Coronary artery (tissue), 2 donors: ENCODE results near the gene GPI.

Experiments
- DNase-seq: peaks from one replicate; pipeline ENCODE4 v3.0.0-alpha.2; 2017; ENCODE audit warnings: low spot score
- H3K27ac ChIP-seq, 2 donors: fragments of 200-600 bp; sonication (generic); one replicate each; pipeline ENCODE4 v1.5.1; 2016 to 2019
- H3K4me3 ChIP-seq: fragments of 200-600 bp; sonication (generic); 2 replicates; pipeline ENCODE4 v1.5.1; 2016; ENCODE audit warnings: mild to moderate bottlenecking, moderate library complexity
- TF ChIP-seq, protein P1 (sequence below): fragments of 200-600 bp; sonication (generic); IDR thresholded peaks from one replicate; pipeline ENCODE4 v1.5.1; 2019; ENCODE audit warnings: antibody characterized with exemption

Gene GPI

DNA sequence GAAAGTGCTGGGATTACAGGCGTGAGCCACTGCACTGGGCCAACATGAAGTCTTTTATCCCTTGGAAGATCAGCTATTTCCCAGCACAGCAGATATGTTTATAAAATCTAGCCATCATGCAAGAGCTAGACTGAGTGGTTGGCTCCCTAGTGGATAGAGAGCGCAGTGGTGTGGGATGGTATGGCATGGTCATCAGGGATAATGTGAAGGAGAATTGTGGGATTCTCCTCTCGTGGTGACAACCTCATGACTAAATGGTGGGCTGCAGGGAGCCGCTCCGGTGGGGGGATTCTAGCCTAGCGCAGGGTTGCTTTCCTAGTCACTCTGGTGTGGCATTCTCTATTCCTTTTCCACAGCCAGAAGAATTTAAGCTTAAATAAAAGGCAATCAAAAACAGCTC lies 43.3 kb upstream of the GPI start:
- H3K4me3 ChIP-seq = no peak overlapping the region
- TF ChIP-seq, protein P1, sequence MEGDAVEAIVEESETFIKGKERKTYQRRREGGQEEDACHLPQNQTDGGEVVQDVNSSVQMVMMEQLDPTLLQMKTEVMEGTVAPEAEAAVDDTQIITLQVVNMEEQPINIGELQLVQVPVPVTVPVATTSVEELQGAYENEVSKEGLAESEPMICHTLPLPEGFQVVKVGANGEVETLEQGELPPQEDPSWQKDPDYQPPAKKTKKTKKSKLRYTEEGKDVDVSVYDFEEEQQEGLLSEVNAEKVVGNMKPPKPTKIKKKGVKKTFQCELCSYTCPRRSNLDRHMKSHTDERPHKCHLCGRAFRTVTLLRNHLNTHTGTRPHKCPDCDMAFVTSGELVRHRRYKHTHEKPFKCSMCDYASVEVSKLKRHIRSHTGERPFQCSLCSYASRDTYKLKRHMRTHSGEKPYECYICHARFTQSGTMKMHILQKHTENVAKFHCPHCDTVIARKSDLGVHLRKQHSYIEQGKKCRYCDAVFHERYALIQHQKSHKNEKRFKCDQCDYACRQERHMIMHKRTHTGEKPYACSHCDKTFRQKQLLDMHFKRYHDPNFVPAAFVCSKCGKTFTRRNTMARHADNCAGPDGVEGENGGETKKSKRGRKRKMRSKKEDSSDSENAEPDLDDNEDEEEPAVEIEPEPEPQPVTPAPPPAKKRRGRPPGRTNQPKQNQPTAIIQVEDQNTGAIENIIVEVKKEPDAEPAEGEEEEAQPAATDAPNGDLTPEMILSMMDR = no peak
- DNase-seq = no peak
- no peak overlapping the region for H3K27ac ChIP-seq

DNA sequence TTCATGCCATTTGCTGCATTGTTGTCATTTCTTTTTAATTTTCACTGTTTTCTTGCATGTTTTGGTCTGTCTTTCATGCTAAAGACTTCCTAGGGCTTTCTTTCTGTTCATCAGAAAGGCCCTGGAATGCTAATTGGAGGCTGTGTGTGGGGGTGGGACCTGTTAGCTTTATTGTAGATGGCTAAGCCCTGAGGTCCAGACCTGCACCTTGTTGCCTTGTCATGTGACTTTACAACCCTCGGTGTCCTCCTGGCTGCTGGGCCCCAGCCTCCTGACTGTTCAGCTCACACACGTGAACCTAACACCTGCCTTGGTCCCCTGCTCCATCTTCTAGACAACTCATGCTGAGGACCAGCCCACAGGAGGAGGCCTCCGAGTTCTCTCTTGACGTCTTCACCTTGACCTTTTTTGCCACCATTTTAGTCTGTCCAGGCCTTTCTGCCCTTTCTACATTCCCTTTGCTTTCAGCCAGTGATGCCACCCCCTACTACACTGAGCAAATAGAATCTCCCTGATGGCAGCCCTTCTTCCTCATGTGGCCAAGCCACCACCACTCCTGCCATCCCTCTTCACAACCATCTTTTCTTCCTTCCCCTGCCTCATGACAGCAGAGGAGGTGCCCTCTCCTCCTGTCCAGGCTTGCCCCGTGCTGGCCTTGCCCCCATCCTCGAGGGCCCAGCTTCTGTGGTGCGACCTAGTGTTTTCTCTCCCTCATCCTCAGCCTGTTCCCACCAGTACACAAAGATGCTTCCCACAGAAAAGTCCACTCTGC lies 41.4 kb upstream of the GPI start:
- no peak for DNase-seq
- H3K27ac ChIP-seq = no peak overlapping the region

DNA sequence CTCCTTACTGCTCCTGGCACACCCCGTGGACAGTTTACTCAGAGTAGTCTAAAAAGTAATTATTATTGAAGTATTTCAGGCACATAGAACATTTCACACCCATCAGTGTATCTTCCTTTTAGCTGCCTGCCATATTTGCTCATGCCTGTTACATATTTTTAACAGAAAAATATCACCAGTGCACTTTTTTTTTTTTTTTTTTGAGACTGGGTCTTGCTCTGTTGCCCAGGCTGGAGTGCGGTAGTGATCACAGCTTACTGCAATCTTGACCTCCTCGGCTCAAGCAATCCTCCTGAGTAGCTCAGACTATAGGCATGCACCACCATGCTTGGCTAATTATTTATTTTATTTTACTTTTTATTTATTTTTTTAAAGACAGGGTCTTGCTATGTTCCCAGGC lies 40.7 kb upstream of the GPI start:
- Histone ChIP-seq H3K4me3 (no peak overlapping the region), H3K27ac (no peak overlapping the region)
- TF ChIP-seq, protein P1 = no peak
- DNase-seq = no peak

More for the DNA sequence above, 41.4 kb upstream of the GPI start:
- no peak overlapping the region for H3K4me3 ChIP-seq
- TF ChIP-seq, protein P1 = no peak

DNA sequence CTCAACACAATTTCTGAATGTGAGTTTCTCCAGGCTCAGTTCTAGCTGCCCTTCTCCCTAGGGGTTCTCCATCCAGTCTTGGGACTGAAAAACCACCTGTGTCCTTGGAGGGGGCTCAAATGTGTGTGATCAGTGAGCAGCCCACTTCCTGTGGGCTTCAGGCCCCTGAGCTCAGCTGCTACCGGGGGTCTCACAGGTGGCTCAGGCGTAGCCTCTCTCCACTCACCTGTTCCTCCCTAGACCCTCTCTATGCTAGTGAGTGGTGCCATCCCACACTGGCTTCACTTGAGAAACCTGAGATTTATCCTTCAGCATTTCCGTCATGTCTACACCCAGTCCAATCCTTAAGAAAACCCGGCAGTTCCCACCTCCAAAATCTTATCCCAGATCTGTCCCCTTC lies 39.8 kb upstream of the GPI start:
- DNase-seq = no peak
- Histone ChIP-seq H3K27ac (no peak overlapping the region), H3K4me3 (no peak overlapping the region)
- TF ChIP-seq, protein P1 = no peak

DNA sequence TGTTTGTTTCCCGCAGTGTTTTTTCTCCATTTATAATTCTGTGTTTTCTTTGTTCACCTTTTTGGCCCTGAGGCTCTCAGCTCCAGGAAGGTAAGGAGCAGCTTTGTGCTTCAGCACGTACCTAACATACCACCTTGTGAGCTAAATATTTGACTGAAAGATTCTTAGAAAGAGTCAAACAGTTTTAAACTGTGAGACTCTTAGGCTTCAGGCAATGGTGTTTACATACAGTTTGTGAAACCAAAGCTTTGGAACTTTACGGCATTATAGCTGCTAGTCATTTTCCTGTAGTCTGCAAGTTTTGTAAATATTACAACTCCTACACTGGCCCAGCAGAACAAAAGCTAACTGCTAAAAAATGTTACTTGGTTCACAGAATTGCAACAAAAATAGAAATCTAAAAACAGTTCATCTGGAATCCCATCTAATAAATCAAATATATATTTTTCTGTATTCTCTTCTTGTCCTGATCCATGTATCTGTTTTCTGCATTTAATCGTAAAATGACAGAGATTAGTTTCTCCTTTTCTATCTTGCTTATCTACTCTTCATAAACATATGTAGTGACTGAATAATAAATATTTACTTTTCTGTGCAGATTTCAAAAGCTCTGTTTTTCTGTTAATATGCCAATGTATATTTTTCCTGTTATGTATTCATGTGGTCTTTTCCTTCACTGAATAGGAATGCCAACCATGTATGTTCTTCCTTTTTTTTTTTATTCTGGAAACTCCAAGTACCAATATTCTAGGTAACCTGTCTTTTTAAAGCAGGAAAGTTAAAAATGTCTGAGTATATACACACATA lies 38.8 kb upstream of the GPI start:
- no peak overlapping the region for H3K4me3 ChIP-seq
- no peak for DNase-seq
- H3K27ac ChIP-seq = no peak overlapping the region
- TF ChIP-seq, protein P1 = no peak

DNA sequence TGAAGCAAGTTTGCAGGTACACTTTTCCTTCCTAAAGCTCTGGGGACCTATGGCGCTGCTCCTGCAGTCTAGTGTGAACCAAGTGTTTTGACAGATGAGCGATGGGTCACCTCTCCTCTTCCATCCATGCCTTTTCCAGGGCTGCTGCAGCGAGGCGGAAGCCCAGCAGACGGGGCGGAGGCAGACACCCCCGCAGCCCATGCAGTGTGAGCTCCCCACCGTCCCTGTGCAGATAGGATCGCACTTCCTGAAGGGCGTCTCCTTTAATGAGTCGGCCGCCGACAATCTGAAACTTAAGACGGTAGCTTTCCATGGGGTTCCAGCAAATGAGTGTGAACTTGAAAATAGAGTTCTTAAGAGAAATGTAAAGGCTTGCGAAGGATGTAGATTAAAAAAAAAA lies 37.1 kb upstream of the GPI start:
- H3K27ac ChIP-seq = no peak overlapping the region
- no peak overlapping the region for H3K4me3 ChIP-seq
- DNase-seq = no peak
- TF ChIP-seq, protein P1 = no peak
